GM19372 (cell line): ENCODE data around the gene CSNK1G3.
"Not testable (repeated sequence)": the region's sequence is repeated elsewhere in the genome, so short reads cannot be mapped to it uniquely, and the experiment has no call there.

Experiments
- ATAC-seq: cut with Tn5 transposase; IDR thresholded peaks from one replicate; pipeline ENCODE4 v1.9.1; 2021; ENCODE audit warnings: mild to moderate bottlenecking, low read depth, moderate library complexity; ENCODE audit not compliant: unreplicated experiment

Gene CSNK1G3

DNA sequence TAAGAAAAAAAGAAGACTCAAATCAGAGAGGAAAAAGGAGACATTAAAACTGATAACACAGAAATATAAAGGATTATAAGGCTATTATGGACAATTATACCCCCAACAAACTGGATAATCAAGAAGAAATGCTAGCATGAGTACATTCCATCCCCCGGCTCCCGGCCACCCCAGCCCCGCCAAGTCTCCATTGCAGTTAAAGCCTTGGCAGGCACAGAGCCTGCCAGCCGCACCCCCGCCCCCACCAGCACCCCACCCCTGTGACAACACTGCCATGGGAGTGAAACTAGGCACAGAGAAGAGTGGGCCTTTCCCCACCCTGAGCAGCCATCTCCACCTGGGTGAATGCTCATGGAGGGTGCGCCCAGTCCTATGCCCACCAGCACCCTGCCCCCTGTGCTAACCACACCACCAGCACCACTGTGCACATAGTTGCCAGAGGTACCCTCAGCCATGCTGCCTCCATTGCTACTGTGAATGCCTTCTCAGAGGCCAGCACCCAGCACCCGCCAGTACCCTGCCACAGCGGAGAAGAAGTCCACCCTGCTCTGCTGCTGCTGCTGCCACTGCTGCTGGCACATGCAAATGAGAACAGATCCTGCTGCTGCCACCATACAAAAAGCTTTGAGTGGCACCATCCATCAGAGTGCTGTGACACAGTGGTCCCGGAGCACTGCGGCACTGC is 117.0 kb downstream of the CSNK1G3 start:
- ATAC-seq = no peak

GRCh38 chr5:123636006-123636405 is 124.0 kb downstream of the CSNK1G3 start:
- ATAC-seq = no peak

DNA sequence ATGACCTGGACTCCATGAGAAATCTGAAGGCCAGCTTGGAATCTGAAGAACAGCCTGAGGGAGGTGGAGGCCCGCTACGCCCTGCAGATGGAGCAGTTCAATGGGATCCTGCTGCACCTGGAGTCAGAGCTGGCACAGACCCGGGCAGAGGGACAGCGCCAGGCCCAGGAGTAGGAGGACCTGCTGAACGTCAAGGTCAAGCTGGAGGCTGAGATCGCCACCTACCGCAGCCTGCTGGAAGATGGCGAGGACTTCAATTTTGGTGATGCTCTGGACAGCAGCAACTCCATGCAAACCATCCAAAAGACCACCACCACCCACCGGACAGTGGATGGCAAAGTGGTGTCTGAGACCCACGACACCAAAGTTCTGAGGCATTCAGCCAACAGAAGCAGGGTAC is 125.1 kb downstream of the CSNK1G3 start:
- ATAC-seq = not testable (repeated sequence)

GRCh38 chr5:123639244-123639643 is 127.3 kb downstream of the CSNK1G3 start:
- no peak for ATAC-seq

- no peak for ATAC-seq
These were observed 133.1 kb downstream of the CSNK1G3 start for GRCh38 chr5:123645024-123645603.

DNA sequence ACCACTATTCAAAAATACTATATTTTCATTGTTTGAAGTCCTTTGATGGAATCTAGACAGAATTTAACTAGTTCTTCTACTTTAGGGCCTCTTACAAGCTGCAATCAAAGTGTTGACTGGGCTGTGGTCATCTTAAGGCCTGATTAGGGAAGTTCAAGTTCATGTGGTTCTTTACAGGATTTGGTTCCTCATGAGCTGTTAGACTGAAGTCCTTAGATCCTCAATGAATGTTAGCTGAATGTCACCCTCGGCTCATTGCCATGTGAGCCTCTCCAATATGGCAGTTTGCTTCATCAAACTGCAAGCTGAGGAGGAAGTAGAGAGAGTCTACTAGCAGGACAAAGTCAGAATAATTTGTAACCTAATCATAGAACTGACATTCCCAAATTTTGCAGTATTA is 135.1 kb downstream of the CSNK1G3 start:
- ATAC-seq = no peak

DNA sequence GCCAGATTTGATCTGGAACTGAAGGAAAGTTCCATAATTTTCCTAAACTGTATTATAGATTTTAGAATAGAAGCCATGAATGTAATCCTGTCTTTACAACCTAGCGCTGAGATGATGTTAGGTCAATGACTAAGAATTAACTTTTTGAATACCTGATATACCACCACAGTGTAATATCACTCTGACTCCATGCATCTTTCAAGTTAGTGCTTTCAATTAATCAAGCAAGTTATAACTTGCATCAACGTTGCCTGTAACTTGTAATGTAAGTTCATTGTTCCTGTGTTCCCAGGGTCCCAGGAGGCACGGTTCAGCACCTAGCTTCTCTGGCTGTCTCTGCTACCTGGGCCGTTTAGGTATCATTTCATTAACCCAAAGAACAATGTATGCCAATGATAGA is 139.3 kb downstream of the CSNK1G3 start:
- ATAC-seq = no peak

DNA sequence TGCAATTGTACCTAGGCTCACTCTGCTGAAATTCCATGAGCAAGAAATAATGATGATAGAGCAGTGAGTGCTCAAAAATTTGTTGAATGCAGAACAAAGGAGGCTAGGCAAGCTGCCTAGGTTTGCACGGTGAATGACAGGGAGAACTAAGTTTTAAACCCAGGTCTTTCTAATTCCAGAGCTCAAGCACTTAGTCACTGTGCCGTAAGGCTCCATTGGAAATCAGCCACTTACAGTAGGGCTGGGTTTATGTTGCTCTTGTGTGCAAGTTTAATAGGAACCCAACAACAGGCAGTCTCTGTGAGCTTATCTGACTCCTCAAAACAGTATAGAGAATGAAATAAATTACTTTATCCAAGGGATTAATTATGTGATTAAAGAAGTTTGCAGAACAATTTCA is 147.0 kb downstream of the CSNK1G3 start:
- ATAC-seq = no peak

DNA sequence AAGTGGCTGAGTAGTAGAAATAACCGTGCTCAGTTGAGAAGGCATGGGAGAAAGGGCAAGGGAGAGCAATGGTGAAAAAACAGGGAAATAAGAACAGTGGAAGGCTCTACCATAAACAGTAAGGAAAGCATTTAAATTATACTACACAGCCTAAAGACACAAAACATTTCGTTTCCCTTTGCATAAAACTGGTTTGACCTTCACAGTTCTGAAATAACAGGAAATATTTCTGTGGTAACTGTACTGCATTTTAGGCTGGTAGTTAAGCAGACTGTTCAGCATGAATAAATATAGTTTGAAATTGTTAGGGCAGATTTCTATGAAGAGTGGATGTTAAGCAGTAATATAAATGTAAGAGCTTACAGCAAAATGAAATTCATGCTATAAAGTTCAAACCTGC is 147.5 kb downstream of the CSNK1G3 start:
- ATAC-seq = no peak

GRCh38 chr5:123664961-123665360 is 153.0 kb downstream of the CSNK1G3 start:
- ATAC-seq = no peak

DNA sequence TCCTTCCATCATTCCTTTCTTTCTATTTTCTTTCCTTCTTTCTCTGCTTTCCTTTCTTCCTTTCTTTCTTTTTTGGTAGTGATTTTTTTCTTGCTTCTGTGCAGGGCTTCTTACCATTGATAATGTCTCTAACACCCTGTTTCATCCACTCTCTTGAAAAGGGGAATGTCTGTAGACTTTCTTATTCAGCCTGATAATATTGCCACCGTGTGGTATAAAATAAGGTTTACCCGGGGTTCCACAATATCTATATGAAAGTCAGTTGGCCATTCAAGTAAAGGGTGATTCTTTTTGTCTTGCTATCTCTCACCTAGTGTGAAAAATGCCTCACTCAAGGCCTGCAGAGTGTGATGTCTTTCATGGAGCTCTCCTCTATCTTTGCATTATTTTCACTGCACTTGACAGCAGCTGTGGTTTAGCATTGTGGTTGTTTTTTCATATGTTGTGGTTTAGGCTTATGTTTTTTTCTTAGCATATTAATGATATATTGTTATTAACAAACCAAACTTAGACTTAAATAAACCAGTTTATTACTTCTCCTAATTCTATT is 153.9 kb downstream of the CSNK1G3 start:
- ATAC-seq = no peak
